Naive thymus-derived CD4-positive, alpha-beta T cell (primary cell): ENCODE measurements around the gene LAMA5. TPM values are rescaled to one million over a fixed set of nuclear protein-coding genes. Genes with fewer than 3 reads are reported as not detected.
A peak's percentile ranks its signal among the peaks of the same experiment; 100 is the strongest.

Source experiments
- ATAC-seq: fragments of 150-1000 bp; cut with Tn5 transposase; 2 replicates; pipeline ENCODE4 v1.10.0; 2021; ENCODE audit warnings: mild to moderate bottlenecking, moderate library complexity
- CTCF ChIA-PET: fragments of 350-600 bp; sonication (Branson Sonifier 250); formaldehyde crosslinking; loops from one replicate; lab custom pipeline; 2021; ENCODE audit warnings: antibody characterized with exemption; lab: Charles Lee
- POLR2A ChIA-PET: fragments of 350-600 bp; sonication (Branson Sonifier 250); formaldehyde crosslinking; loops from one replicate; lab custom pipeline; 2021; ENCODE audit warnings: antibody characterized with exemption, inconsistent platforms; lab: Charles Lee
- DNase-seq, 9 donors: peaks; one replicate each; pipeline versions ENCODE4 v3.0.0 to v3.0.0-alpha.2; 2020 to 2022; ENCODE audit warnings: mixed read lengths in 1 of 9
- H3K27ac ChIP-seq: one replicate; pipeline ENCODE4 v1.7.0; 2013; ENCODE audit warnings: mild to moderate bottlenecking, low read depth, low read length, moderate library complexity
- H3K27me3 ChIP-seq, 2 donors: one replicate each; pipeline ENCODE4 v1.7.0; 2013; ENCODE audit warnings: low read length in 2 of 2, mild to moderate bottlenecking in 2 of 2, moderate library complexity in 2 of 2; ENCODE audit not compliant: control insufficient read depth in 2 of 2, insufficient read depth in 2 of 2
- H3K36me3 ChIP-seq, 3 experiments: 1 replicate in 2 of 3; 2 replicates in 1 of 3; pipeline ENCODE4 v1.7.0; 2013; ENCODE audit warnings: low read length in 3 of 3, mild to moderate bottlenecking in 3 of 3, moderate library complexity in 1 of 3; ENCODE audit not compliant: insufficient read depth in 3 of 3, control insufficient read depth in 2 of 3
- H3K4me1 ChIP-seq, 2 donors: one replicate each; pipeline ENCODE4 v1.7.0; 2013; ENCODE audit warnings: low read length in 2 of 2, mild to moderate bottlenecking in 2 of 2, moderate library complexity in 1 of 2; ENCODE audit not compliant: control insufficient read depth in 2 of 2, insufficient read depth in 2 of 2
- H3K4me3 ChIP-seq: 2 replicates; pipeline ENCODE4 v1.7.0; 2013; ENCODE audit warnings: mild to moderate bottlenecking, low read length
- H3K9me3 ChIP-seq, 3 experiments: 1 replicate in 2 of 3; 2 replicates in 1 of 3; pipeline ENCODE4 v1.7.0; 2013; ENCODE audit warnings: low read length in 3 of 3; ENCODE audit not compliant: control insufficient read depth in 2 of 3
- H3K27ac Mint-ChIP-seq, 9 donors: one replicate each; pipeline ENCODE4 v1.8.0; 2020 to 2022; ENCODE audit warnings: mixed read lengths in 9 of 9, mild to moderate bottlenecking in 8 of 9, moderate library complexity in 5 of 9, inconsistent platforms in 2 of 9
- H3K27me3 Mint-ChIP-seq, 5 donors: one replicate each; pipeline ENCODE4 v1.8.0; 2021 to 2022; ENCODE audit warnings: mixed read lengths in 5 of 5, mild to moderate bottlenecking in 1 of 5
- H3K36me3 Mint-ChIP-seq, 5 donors: one replicate each; pipeline ENCODE4 v1.8.0; 2020 to 2022; ENCODE audit warnings: mixed read lengths in 5 of 5, mild to moderate bottlenecking in 3 of 5, inconsistent platforms in 1 of 5
- H3K4me1 Mint-ChIP-seq, 7 donors: one replicate each; pipeline ENCODE4 v1.8.0; 2020 to 2022; ENCODE audit warnings: mixed read lengths in 7 of 7, mild to moderate bottlenecking in 3 of 7, inconsistent platforms in 1 of 7
- H3K4me3 Mint-ChIP-seq, 10 donors: one replicate each; pipeline ENCODE4 v1.8.0; 2020 to 2022; ENCODE audit warnings: mild to moderate bottlenecking in 10 of 10, mixed read lengths in 10 of 10, moderate library complexity in 6 of 10, inconsistent platforms in 2 of 10
- H3K9me3 Mint-ChIP-seq, 11 donors: one replicate each; pipeline ENCODE4 v1.8.0; 2020 to 2022; ENCODE audit warnings: mixed read lengths in 11 of 11, mild to moderate bottlenecking in 4 of 11, inconsistent platforms in 1 of 11, moderate library complexity in 1 of 11
- intact Hi-C, 2 donors: fragments of 100-400 bp; cut with micrococcal nuclease; formaldehyde crosslinking; loops; one replicate each; pipeline ENCODE4 v1.15.1; 2023
- polyA plus RNA-seq, 2 donors: library from polyadenylated mRNA; unstranded; fragments of 300-500 nt; fragmentation: Illumina TruSeq; gene quantifications; one replicate each; pipeline ENCODE4 v1.2.3, GENCODE V29; 2021
- total RNA-seq, 6 experiments: library from RNA in 5 of 6; stranded (reverse) in 5 of 6; gene quantifications; 1 replicate in 5 of 6; 2 replicates in 1 of 6; pipeline ENCODE4 v1.2.3 and lab custom pipeline; 2021 to 2026

LAMA5 gene
- total and polyA plus RNA-seq, 7 experiments from 2014 or later, result 0.05 to 1.3 (median 0.57) TPM; not detected in 2

- DNase-seq, result no peak
- Histone ChIP-seq H3K27me3 (no peaks in the 10 kb centered on the region), H3K27ac (no peak overlapping the region), H3K4me1 (peaks cover 24 to 25% of the 10 kb centered on the region in 2 donors), H3K4me3 (no peak overlapping the region), H3K36me3 (peaks cover 0 to 70% (median 6%) of the 10 kb centered on the region in 3 experiments), H3K9me3 (no peaks in the 10 kb centered on the region)
- Mint-ChIP-seq H3K9me3 (peaks cover 0 to 3% (median 0%) of the 10 kb centered on the region in 11 donors), H3K27me3 (no peaks in the 10 kb centered on the region), H3K4me1 (peaks cover 29 to 39% (median 33%) of the 10 kb centered on the region in 7 donors), H3K4me3 (peak overlapping the region in 2 of 10 donors; percentile 13 to 92), H3K27ac (peak overlapping the region in 1 of 9 donors; percentile 15), H3K36me3 (peaks cover 0 to 23% (median 10%) of the 10 kb centered on the region in 5 donors)
- intact Hi-C loops, result loop anchor here (5.0 to 10.0 kb wide), 6 partner anchors 247 to 1265 kb away; partner anchors contain the start of genes LSM14B (in 2 of the 2), PSMA7 (in 1 of the 2), RTEL1 (in 1 of the 2) and SS18L1 (in 1 of the 2)
- POLR2A ChIA-PET, result no interaction called here
- no peak for ATAC-seq
- CTCF ChIA-PET, result no interaction called here
Observed at GRCh38 chr20:62389601-62390087, 22.5 kb upstream of the LAMA5 start.

- Histone ChIP-seq H3K4me3 (no peak overlapping the region), H3K27ac (peak overlapping the region; percentile 31), H3K4me1 (peaks cover 24 to 25% of the 10 kb centered on the region in 2 donors), H3K9me3 (no peaks in the 10 kb centered on the region), H3K27me3 (no peaks in the 10 kb centered on the region), H3K36me3 (peaks cover 0 to 64% (median 6%) of the 10 kb centered on the region in 3 experiments)
- DNase-seq (no peak), ATAC-seq (no peak)
- CTCF ChIA-PET, result no interaction called here
- peaks cover 0 to 23% (median 8%) of the 10 kb centered on the region in 5 donors for H3K36me3 Mint-ChIP-seq
- H3K27me3 Mint-ChIP-seq, result no peaks in the 10 kb centered on the region
- peaks cover 0 to 3% (median 0%) of the 10 kb centered on the region in 11 donors for H3K9me3 Mint-ChIP-seq
- POLR2A ChIA-PET, result interaction anchor here (0.5 kb wide), 1 partner anchor 1650 kb away, joined by 3 read pairs; no protein-coding TSS in a partner anchor
- H3K27ac Mint-ChIP-seq, result peak overlapping the region in 8 of 9 donors; percentile 15 to 96 (median 90)
- intact Hi-C loops, result loop anchor here (5.0 to 10.0 kb wide), 6 partner anchors 247 to 1266 kb away; partner anchors contain the start of genes LSM14B (in 2 of the 2), PSMA7 (in 1 of the 2), RTEL1 (in 1 of the 2) and SS18L1 (in 1 of the 2)
- peaks cover 29 to 42% (median 33%) of the 10 kb centered on the region in 7 donors for H3K4me1 Mint-ChIP-seq
- H3K4me3 Mint-ChIP-seq, result peak overlapping the region; percentile 90 to 96 (median 92)
Observed at GRCh38 chr20:62388839-62389600, 21.9 kb upstream of the LAMA5 start.

- intact Hi-C loops, result loop anchor here (1.0 to 10.0 kb wide), 11 partner anchors 19 to 1267 kb away; partner anchors contain the start of genes CABLES2 (in 2 of the 2), LSM14B (in 2 of the 2), ADRM1 (in 1 of the 2) and MTG2 (in 1 of the 2)
- CTCF ChIA-PET, result interaction anchor here (0.7 kb wide), 1 partner anchor 366 kb away, joined by 4 read pairs; no protein-coding TSS in a partner anchor
- Histone ChIP-seq H3K4me3 (peak overlapping the region; percentile 94), H3K4me1 (peaks cover 24 to 25% of the 10 kb centered on the region in 2 donors), H3K27me3 (no peaks in the 10 kb centered on the region), H3K9me3 (no peaks in the 10 kb centered on the region), H3K36me3 (peaks cover 0 to 54% (median 6%) of the 10 kb centered on the region in 3 experiments), H3K27ac (peak overlapping the region; percentile 98)
- DNase-seq (no peak), ATAC-seq (no peak)
- Mint-ChIP-seq H3K4me3 (peak overlapping the region; percentile 90 to 96 (median 92)), H3K27ac (peak overlapping the region; percentile 89 to 96 (median 91)), H3K9me3 (peaks cover 0 to 3% (median 0%) of the 10 kb centered on the region in 11 donors), H3K4me1 (peaks cover 29 to 47% (median 38%) of the 10 kb centered on the region in 7 donors), H3K36me3 (peaks cover 0 to 23% (median 8%) of the 10 kb centered on the region in 5 donors), H3K27me3 (no peaks in the 10 kb centered on the region)
- POLR2A ChIA-PET, result interaction anchor here (0.6 to 1.2 kb wide), 5 partner anchors 12 to 590 kb away, joined by 3 to 4 read pairs (median 3); partner anchors contain the start of gene MRGBP
Observed at GRCh38 chr20:62387933-62388635, 21.0 kb upstream of the LAMA5 start.

GRCh38 chr20:62387219-62387913 is 20.3 kb upstream of the LAMA5 start:
- peak overlapping the region; percentile 98 for H3K27ac ChIP-seq
- Mint-ChIP-seq H3K9me3 (peaks cover 0 to 3% (median 0%) of the 10 kb centered on the region in 11 donors), H3K27ac (peak overlapping the region; percentile 89 to 96 (median 92)), H3K4me3 (peak overlapping the region; percentile 90 to 96 (median 92)), H3K36me3 (peaks cover 0 to 26% (median 8%) of the 10 kb centered on the region in 5 donors), H3K27me3 (no peaks in the 10 kb centered on the region), H3K4me1 (peaks cover 36 to 52% (median 43%) of the 10 kb centered on the region in 7 donors)
- ChIA-PET CTCF (interaction anchor here (0.7 kb wide), 1 partner anchor 366 kb away, joined by 4 read pairs; no protein-coding TSS in a partner anchor), POLR2A (interaction anchor here (0.6 to 2.4 kb wide), 7 partner anchors 12 to 591 kb away, joined by 3 to 9 read pairs (median 3); partner anchors contain the start of genes ADRM1 and MRGBP)
- peak in 1 of 9 donors; percentile 50 for DNase-seq
- no peaks in the 10 kb centered on the region for H3K27me3 ChIP-seq
- intact Hi-C loops, result loop anchor here (1.0 to 10.0 kb wide), 11 partner anchors 20 to 1267 kb away; partner anchors contain the start of genes CABLES2 (in 2 of the 2), LSM14B (in 2 of the 2), ADRM1 (in 1 of the 2) and MTG2 (in 1 of the 2)
- peaks cover 0 to 47% (median 6%) of the 10 kb centered on the region in 3 experiments for H3K36me3 ChIP-seq
- peak overlapping the region; percentile 94 for H3K4me3 ChIP-seq
- peaks cover 24 to 28% of the 10 kb centered on the region in 2 donors for H3K4me1 ChIP-seq
- H3K9me3 ChIP-seq, result no peaks in the 10 kb centered on the region
- ATAC-seq, result peak; percentile 33

- H3K9me3 ChIP-seq, result no peaks in the 10 kb centered on the region
- intact Hi-C loops, result loop anchor here (1.0 to 10.0 kb wide), 12 partner anchors 21 to 1268 kb away; partner anchors contain the start of genes ADRM1 (in 2 of the 2), CABLES2 (in 2 of the 2), LSM14B (in 2 of the 2) and MTG2 (in 1 of the 2)
- ChIA-PET CTCF (no interaction called here), POLR2A (interaction anchor here (0.7 to 2.4 kb wide), 6 partner anchors 28 to 410 kb away, joined by 3 to 9 read pairs (median 4); partner anchors contain the start of genes ADRM1 and MRGBP)
- peak within 1 kb of the TSS; percentile 98 for H3K27ac ChIP-seq
- H3K4me1 Mint-ChIP-seq, result peaks cover 40 to 59% (median 50%) of the 10 kb centered on the region in 7 donors
- peaks cover 0 to 6% (median 3%) of the 10 kb centered on the region in 11 donors for H3K9me3 Mint-ChIP-seq
- DNase-seq (peak; percentile 89 to 95 (median 92)), ATAC-seq (peak; percentile 95)
- peak within 1 kb of the TSS; percentile 89 to 96 (median 93) for H3K27ac Mint-ChIP-seq
- peaks cover 0 to 40% (median 6%) of the 10 kb centered on the region in 3 experiments for H3K36me3 ChIP-seq
- no peaks in the 10 kb centered on the region for H3K27me3 ChIP-seq
- peaks cover 24 to 28% of the 10 kb centered on the region in 2 donors for H3K4me1 ChIP-seq
- H3K4me3 Mint-ChIP-seq, result peak within 1 kb of the TSS; percentile 90 to 96 (median 92)
- H3K27me3 Mint-ChIP-seq, result no peaks in the 10 kb centered on the region
- H3K4me3 ChIP-seq, result peak within 1 kb of the TSS; percentile 94
- peaks cover 6 to 32% (median 13%) of the 10 kb centered on the region in 5 donors for H3K36me3 Mint-ChIP-seq
Observed at GRCh38 chr20:62386383-62387218, 19.5 kb upstream of the LAMA5 start, which contains the start of gene RPS21. Gene RPS21, plus strand, starts transcription at chr20:62387103. Its CDS starts 236 bp downstream, at chr20:62387339.
